Endometrial microvascular endothelial cells (primary cell): Measurements from ENCODE around the gene CLEC4E. TPM values are rescaled to one million over a fixed set of nuclear protein-coding genes. Genes with fewer than 3 reads are reported as not detected.
"Not testable (repeated sequence)": the region's sequence is repeated elsewhere in the genome, so short reads cannot be mapped to it uniquely, and the experiment has no call there.

Source experiments
- in situ Hi-C: cut with HindIII; loops from 2 replicates; pipeline ENCODE4 v1.10.0; 2017; ENCODE audit warnings: low sequenced_read_pairs, low pct_unique_long_range_greater_than_20kb; ENCODE audit errors: inconsistent ontology term
- total RNA-seq: library from RNA; depleted of rRNA; stranded (reverse); fragments of >200 nt; gene quantifications from one replicate; pipeline ENCODE4 v1.2.3, GENCODE V29; 2015; ENCODE audit errors: inconsistent ontology term

CLEC4E gene
- total RNA-seq, 1 donor from 2014 or later, result not detected

DNA sequence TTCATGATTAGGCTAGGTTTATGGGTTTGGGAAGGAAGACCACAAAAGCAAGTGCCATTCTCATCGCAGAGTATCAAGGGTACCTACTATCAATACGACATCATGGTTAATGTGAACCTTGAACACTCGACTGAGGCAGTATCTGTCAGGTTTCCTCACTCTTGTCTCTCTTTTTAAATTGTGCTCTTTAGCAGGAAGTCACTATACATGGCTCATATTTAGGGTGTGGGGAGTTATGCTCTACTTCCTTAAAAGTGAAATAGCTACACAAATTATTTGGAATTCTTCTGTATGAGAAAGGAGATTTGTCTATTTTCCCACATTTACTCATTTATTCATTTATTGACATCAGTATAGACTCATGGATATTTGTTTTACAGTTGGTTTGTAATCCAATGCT, 5.9 kb upstream of the CLEC4E start:
- in situ Hi-C loops, result no loop called here

DNA sequence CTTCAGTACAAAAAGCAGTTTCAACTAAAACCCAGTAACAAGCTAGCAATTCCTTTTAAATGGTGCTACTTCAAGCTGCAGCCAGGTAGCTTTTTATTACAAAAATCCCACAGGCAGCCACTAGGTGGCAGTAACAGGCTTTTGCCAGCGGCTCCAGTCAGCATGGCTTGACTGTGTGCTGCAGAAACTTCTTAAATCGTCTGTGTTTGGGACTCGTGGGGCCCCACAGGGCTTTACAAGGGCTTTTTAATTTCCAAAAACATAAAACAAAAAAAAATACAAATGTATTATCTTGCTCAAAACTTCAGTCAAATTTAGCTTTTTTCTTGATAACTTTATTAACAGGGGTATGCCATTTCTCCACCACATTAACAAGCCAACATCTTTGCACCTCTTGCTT, 3.6 kb upstream of the CLEC4E start:
- in situ Hi-C loops, result no loop called here

DNA sequence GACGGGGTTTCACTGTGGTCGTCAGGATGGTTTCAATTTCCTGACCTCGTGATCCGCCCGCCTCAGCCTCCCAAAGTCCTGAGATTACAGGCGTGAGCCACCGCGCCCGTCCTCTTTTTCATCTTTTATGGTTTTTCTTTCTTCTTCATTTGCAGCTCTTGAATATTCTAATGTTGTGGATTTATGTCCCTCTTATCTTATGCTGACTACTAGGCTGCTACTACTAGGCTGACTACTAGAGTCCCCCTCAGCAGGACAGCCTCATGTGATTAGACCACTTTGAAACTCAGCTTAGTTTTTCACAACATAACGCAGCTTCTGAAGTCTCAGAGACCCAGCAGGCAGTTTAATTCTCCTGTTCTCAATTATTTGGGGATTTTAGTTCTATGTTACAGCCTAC, 857 bp upstream of the CLEC4E start:
- in situ Hi-C loops, result no loop called here

DNA sequence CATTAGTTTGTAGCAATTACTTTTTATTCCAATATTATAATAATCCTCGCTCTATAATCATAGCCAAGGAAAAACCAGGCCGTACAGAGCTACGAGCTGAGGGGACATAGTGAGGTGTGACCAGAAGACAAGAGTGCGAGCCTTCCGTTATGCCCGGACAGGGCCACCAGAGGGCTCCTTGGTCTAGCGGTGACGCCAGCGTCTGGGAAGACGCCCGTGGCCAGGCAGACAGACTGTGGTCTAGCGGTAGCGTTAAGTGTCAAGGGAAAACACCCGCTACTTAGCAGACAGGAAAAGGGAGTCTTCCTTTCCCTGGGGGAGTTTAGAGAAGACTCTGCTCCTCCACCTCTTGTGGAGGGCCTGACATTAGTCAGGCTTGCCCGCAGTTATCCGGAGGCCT, 2.9 kb downstream of the CLEC4E start:
- in situ Hi-C loops, result not testable (repeated sequence)

DNA sequence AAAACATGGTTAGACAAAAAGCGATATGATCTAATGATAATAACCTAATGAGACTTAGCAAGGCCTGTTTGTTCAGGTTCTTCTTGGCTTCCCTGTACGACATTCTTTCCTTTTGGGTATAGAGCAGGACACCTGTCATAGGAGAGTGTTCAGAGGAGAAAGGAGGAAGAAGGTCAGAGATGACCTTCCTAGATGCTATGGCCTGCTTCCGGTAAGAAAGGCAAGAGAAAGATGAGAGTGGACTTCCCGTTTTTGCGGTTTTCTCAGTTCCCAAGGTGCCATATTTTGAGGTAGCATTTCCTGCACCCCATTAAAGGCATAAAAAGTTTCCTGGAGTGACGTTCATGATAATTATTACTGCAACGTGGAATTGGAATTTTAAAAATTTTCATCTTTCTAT, 8.7 kb downstream of the CLEC4E start:
- in situ Hi-C loops, result no loop called here

DNA sequence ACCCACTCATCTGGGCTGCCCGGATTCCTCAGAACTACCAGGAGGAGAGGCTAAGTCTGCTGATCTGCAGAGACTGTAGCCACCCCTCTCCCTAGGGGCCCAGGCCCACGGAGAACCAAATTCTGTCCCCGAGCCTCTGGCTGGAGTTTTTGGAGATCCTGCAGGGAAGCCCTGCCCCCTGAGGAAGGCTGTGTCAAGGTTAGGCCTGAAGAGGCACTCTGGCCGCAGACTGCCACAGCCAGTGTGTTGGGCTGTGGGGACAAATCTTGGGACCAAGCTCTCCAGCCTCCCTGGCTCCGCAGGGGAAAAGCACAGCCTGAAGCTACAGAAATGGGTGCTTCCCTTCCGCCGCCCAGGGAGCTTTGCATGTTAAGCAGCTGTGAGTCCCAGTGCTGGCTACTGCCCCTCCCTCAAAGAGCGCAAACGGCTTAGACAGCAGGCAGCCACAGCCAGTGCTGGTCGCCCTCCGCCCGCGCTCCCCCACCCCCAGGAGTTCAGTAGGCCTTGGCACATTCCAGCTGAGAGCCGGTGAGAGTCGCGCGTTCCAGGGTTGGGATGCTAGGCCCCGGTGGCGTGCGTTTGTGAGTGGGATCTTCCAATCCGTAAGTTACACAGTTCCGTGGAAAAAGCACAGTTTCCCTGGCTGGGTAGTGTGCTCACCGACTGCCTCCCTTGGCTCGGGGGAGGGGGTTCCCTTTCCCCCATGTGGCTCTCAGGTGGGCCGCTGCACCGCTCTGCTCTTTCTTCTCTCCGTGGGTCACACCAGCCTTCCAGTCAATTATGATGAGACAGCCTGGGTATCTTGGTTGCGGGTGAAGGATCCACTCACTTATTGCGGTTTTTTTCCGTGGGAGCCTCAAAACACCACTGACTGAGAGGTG, 13.2 kb downstream of the CLEC4E start:
- in situ Hi-C loops, result no loop called here

DNA sequence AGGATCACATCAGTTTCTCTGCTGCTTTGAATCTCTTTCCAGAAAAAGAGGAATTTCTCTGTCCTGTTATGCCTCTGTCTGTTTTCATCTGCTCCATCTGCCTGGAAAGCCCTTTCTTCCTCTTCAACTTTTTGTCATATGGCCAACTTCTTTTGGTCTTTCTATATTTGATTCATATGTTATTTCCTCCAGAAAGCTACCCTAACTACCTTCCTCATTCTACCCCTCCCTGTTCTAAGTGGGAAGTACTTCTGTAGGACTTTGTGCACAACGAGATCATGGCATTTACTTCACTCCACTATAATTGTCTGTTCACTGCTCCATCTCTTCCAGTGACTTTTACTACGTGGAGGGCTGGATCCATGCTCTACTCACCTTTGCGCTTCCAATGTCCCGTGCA, 21.5 kb downstream of the CLEC4E start:
- in situ Hi-C loops, result no loop called here

DNA sequence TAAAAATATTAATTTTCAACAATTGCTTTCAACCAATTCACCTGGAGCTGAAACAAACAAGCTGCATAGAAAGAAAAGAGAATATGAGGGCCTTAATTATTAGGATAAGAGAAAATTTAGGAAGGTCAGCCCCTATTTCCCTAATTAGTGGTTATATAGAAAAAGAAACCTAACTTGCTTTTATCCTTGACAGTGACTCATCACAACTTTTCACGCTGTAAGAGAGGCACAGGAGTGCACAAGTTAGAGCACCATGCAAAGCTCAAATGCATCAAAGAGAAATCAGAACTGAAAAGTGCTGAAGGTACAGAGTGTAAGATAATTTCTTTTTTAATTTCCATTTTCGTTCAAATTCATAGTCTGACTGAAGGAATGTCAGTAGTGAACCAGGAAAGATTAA, 22.7 kb downstream of the CLEC4E start:
- in situ Hi-C loops, result no loop called here

DNA sequence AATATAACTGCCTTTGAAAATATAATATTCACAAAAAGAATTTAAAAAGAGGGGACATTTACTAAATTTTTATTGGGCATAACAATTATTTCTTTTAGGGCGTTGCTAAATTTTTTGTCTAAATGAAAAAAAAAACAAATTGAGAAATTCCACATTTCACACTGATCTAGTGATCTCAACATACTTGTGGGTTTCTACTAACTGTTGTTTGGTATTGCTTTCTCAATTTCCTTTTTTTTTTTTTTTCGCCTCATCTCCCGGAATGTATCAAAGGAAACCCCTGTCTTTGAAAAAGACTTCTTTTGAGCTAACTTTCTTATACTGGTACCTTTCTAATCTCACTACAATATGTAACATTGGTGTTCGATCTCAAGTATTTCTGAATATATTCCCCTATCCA, 27.4 kb downstream of the CLEC4E start, which contains the start of gene CLEC4D:
TSS of gene CLEC4D (plus strand) at position 248 of the 400 bp plus-strand sequence. CDS start 230 bp downstream, outside the sequence.
- in situ Hi-C loops, result no loop called here

DNA sequence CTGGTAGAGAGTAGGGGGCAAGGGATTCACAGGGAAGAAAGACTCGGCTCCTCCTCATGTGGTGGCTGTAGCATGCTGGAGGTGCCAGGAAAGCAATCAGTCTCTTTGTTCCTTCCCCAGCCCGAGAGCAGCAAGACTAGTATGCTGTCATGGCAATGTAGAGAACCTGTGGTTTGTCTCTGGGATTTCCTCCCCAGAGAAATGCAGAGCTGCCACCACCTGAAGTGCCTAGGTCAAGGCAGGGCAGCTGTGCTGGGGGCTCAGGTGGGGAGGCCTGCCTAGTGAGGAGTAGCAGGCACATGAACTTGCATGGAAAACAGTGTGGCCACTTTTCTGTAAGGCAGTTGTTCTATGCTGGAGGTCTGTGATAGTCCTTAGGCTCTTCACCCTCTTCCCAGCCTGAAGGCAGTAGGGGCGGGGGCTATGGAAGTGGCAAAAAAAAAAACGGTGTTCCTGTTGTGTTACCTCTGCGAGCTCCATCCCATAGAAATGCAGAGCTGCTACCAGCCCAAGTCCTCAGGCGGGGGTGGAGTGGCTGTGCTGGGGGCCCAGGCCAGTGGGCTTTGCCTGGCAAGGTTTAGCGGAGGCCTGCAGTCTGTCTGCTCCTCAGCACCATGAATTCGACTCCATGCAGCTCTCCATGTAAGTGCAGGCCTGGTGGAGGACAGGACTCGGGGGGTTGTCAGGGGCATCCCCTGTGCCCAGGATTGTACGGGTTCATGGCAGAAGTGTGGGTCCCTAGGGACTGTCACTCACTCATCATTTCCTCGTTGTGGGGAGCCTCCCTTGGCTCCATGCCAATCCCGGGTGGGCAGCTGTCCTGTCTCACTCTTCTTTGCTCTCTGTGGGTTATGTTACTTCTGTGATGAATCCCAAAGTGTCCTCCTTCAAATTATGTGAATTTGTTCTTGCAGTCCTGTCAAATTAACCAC, 31.5 kb downstream of the CLEC4E start:
- in situ Hi-C loops, result no loop called here

DNA sequence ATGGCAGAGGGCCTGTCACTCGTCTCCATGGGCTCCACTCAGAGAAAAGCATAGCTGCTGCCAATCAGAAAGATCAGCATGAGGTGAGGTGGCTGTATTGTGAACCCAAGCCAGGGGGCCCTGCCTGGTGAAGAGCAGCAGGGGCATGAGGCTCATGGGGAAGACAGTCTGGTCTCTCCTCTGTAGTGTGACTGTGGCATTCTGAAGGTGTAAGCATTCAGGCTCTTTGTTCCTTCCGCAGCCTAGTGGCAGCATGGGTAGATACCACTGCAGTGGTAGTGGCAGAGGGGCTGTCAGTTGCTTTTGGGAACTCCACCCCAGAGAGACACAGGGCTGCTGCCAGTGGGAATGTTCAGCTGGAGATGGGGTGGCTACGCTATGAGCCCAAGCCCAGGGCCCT, 32.5 kb downstream of the CLEC4E start:
- in situ Hi-C loops, result no loop called here

DNA sequence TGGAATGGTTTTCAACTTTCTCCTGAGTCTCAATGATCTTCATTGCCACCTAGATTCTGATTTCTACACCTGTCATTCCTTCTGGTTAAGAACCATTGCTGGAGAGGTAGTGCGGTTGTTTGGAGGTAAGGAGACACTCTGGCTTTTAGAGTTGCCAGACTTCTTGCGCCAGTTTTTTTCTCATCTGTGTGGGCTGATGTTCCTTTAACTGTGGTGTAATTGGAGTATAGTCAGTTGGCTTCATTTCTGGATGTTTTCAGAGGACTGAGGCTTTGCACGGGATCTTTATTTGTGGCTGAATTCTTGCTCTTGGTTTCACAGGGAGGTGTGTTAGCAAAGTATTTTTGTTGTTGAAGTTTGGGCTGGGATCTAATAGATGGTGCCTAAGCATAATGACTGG, 33.1 kb downstream of the CLEC4E start:
- in situ Hi-C loops, result no loop called here

DNA sequence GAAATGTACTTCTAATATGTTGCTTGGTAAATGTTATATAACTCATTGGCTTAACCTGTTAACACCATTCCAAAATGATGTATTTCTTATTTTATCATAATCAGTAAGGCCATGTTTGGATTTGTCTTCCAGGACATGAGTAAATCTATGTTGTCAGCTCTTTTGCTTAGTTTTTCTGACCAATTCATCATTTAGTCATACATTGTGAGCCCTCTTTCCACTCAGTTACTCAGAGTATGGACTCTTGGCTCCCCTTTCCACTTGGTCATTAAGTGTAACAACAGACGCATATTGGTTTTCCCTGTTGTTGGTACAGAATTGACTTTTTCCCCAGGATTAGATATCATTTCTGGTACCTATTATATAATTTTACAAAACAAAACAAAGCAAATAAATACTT, 36.4 kb downstream of the CLEC4E start:
- in situ Hi-C loops, result no loop called here

DNA sequence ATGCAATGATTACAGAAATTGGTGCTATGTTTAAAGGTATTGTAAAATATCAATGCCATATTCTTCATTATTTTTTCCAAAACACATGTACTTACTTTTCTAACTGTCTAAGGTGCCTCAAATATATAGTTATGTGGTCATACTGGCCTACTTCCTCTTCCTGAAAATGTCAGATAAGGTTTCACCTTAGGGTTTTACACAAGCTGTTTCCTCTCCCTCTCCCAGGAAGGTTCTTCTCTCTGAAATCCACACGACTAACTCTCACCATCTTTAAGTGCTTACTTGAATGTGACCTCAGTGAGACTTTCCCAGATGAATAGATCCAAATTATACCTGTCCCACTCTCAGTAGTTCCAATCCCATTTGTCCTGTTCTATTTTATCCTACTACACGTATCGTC, 39.0 kb downstream of the CLEC4E start:
- in situ Hi-C loops, result no loop called here

DNA sequence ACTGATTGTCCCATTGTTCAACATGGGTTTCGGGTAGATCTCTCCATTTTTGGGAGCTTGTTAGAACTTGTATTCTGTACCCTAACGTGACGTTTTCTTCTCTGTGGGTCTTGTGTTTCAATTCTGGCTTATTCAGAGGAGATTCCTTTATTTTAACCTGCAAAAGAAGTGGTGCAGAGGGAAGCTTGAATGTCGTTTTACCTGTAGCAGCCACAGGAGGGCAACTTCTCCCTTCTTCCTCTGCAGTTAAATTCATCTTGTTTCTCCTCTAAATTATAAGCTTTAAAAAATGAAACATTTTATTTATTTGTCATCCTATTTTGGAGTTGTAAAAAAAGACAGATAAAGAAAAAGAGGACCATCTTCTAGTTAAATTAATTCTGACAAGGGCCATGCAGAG, 41.1 kb downstream of the CLEC4E start:
- in situ Hi-C loops, result no loop called here

DNA sequence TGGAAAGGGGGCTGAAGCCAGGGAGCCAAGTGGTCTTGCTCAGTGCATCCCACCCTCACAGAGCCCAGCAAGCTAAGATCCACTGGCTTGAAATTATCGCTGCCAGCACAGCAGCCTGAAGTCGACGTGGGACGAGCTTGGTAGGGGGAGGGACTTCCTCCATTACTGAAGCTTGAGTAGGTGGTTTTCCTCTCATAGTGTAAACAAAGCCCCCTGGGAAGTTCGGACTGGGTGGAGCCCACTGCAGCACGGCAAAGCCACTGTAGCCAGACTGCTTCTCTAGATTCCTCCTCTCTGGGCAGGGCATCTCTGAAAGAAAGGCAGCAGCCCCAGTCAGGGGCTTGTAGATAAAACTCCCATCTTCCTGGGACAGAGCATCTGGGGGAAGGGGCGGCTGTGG, 44.6 kb downstream of the CLEC4E start:
- in situ Hi-C loops, result not testable (repeated sequence)

DNA sequence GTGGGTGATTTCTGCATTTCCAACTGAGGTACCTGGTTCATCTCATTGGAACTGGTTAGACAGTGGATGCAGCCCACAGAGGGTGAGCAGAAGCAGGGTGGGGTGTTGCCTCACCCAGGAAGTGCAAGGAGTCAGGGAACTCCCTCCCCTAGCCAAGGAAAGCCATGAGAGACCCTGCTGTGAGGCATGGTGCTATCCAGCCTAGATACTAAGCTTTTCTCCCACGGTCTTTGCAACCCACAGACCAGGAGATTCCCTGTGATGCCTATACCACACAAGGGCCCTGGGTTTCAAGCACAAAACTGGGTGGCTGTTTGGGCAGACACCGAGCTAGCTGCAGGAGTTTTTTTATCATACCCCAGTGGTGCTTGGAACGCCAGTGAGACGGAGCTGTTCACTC, 45.0 kb downstream of the CLEC4E start:
- in situ Hi-C loops, result not testable (repeated sequence)

DNA sequence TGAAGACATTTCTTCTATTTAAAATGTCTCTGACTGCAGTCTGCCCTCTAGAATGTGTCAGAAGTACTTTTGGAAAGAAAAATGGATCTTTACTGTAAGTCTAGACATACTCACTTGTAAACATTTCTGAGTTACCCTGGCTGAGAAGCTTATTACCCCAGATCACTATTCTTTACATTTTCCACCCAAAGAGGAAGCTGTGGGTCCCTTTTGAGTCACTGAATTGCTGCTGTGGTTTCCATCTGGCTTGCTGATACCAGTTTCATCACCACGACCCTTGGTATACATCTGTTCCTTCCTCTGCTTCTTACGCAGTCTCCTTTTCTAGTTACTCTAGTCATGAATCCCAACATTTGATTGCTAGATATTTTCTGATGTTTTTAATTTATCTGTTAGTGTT, 47.6 kb downstream of the CLEC4E start:
- in situ Hi-C loops, result no loop called here

DNA sequence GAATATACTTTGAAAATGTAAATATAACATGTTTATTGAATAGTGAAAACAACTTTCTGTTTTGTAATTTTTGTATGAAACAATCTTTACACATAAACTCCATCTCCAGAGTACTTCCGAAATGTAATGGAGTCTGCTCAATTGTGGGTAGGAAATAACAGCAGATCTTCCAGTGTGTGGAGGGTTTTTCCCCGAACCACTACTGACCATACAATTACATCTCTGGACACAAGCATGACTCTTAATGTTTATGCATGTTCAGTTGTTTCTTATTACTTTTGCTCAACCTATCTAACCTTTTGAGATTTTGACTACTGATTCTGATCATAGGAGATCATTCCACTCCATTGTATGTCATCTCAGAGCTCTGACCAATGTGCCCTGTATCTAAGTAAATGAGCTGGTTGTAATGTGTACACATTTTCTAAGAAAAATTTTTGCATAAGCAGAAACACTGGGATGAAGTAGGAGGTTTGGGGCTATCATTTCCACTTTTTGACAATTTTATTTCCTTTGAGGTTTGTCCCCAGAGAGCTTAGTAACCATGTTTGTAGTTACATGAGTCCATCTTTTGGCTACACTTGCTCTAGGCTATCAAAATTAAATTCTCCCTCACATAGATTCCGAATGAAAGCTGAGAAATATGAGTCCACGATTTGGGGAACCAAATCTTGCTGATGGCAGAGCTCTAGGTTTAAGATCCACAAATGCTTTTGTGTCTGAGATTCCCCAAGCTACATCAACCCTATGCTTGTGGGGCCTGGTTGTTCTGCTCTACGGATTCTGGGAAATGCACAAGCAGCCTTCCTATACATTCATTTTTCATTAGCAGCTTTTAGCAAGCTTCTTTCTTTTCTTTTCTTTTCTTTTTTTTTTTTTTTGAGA, 48.8 kb downstream of the CLEC4E start:
- in situ Hi-C loops, result no loop called here
